Tibial artery (tissue), 4 donors: ENCODE measurements around the gene OPN4.

Source experiments
- DNase-seq, 2 donors: peaks; one replicate each; pipeline ENCODE4 v3.0.0-alpha.2; 2019
- H3K27ac ChIP-seq, 2 donors: fragments of 200-600 bp; sonication (generic) in 1 of 2; 1 replicate in 1 of 2; 2 replicates in 1 of 2; pipeline ENCODE4 v1.5.1; 2018 to 2019; ENCODE audit warnings: mild to moderate bottlenecking in 1 of 2
- H3K27me3 ChIP-seq, 2 donors: fragments of 200-600 bp; sonication (generic) in 1 of 2; one replicate each; pipeline versions ENCODE4 v1.5.1 to v1.6.0; 2016 to 2019
- H3K36me3 ChIP-seq, 3 donors: fragments of 200-600 bp; sonication (generic) in 2 of 3; one replicate each; pipeline ENCODE4 v1.5.1; 2016 to 2019; ENCODE audit warnings: mild to moderate bottlenecking in 2 of 3
- H3K4me1 ChIP-seq, 4 donors: fragments of 200-600 bp; sonication (generic) in 2 of 4; 1 replicate in 3 of 4; 2 replicates in 1 of 4; pipeline ENCODE4 v1.5.1; 2016 to 2019
- H3K4me3 ChIP-seq, 2 donors: fragments of 200-600 bp; sonication (generic) in 1 of 2; 1 replicate in 1 of 2; 2 replicates in 1 of 2; pipeline ENCODE4 v1.5.1; 2018 to 2019; ENCODE audit warnings: mild to moderate bottlenecking in 2 of 2
- H3K9me3 ChIP-seq, 3 donors: fragments of 200-600 bp; sonication (generic) in 1 of 3; one replicate each; pipeline ENCODE4 v1.5.1; 2016 to 2019
- CTCF ChIP-seq, 2 experiments: fragments of 200-600 bp in 1 of 2; fragments of 450-650 bp in 1 of 2; IDR thresholded peaks; one replicate each; pipeline ENCODE4 v1.5.1; 2017 to 2019; ENCODE audit warnings: antibody characterized with exemption in 2 of 2, mild to moderate bottlenecking in 1 of 2, moderate library complexity in 1 of 2
- intact Hi-C: fragments of 100-400 bp; cut with DNase I; formaldehyde crosslinking; loops from one replicate; pipeline ENCODE4 v1.15.0; 2023; ENCODE audit warnings: low total_unique reads

OPN4 gene

GRCh38 chr10:86671985-86672710 is 17.8 kb downstream of the OPN4 start:
- no peak for TF ChIP-seq CTCF (IDR thresholded peaks at IDR 0.05)
- H3K27me3 ChIP-seq: no peaks in the 10 kb centered on the region
- peaks cover 0 to 93% (median 81%) of the 10 kb centered on the region in 4 donors for H3K4me1 ChIP-seq
- H3K27ac ChIP-seq: peak overlapping the region; percentile 81 to 89
- intact Hi-C loops: no loop called here
- no peaks in the 10 kb centered on the region for H3K9me3 ChIP-seq
- H3K36me3 ChIP-seq: no peaks in the 10 kb centered on the region
- H3K4me3 ChIP-seq: peak overlapping the region; percentile 51 to 61
- peak; percentile 39 to 88 for DNase-seq

GRCh38 chr10:86673216-86673826 is 19.0 kb downstream of the OPN4 start:
- H3K4me1 ChIP-seq: peaks cover 0 to 95% (median 75%) of the 10 kb centered on the region in 4 donors
- H3K27me3 ChIP-seq: no peaks in the 10 kb centered on the region
- H3K4me3 ChIP-seq: peak overlapping the region; percentile 51 to 61
- DNase-seq: no peak
- intact Hi-C loops: no loop called here
- no peaks in the 10 kb centered on the region for H3K9me3 ChIP-seq
- H3K36me3 ChIP-seq: no peaks in the 10 kb centered on the region
- no peak for TF ChIP-seq CTCF (IDR thresholded peaks at IDR 0.05)
- peak overlapping the region; percentile 81 to 89 for H3K27ac ChIP-seq

- H3K36me3 ChIP-seq: no peaks in the 10 kb centered on the region
- H3K4me1 ChIP-seq: peaks cover 0 to 98% (median 75%) of the 10 kb centered on the region in 4 donors
- H3K9me3 ChIP-seq: no peaks in the 10 kb centered on the region
- no peak for TF ChIP-seq CTCF (IDR thresholded peaks at IDR 0.05)
- intact Hi-C loops: no loop called here
- H3K27me3 ChIP-seq: no peaks in the 10 kb centered on the region
- H3K27ac ChIP-seq: peak overlapping the region; percentile 81 to 89
- H3K4me3 ChIP-seq: peak overlapping the region; percentile 51 to 61
- DNase-seq: peak; percentile 65 to 95
Measured at GRCh38 chr10:86673827-86674581, 19.7 kb downstream of the OPN4 start.

DNA sequence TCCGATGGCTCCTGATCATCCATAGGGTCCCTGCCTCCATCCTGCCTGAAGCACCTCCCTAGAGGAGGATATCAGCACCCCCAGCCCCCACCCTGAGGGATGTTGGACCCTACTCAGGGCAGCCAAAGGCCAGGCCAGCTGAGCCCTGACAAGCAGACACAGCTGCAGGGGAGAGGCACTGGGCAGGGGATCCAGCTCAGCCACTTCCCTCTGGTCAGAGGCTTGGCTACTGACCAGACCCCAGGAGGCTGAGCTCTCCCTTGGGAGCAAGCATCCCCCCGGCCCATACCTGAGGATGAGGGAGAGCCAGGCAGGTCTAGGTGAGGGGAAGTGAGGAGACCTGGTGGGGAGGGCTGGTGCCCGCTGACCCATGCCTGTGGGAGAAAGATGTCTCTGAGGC is 20.6 kb downstream of the OPN4 start:
- DNase-seq: no peak
- TF ChIP-seq CTCF (IDR thresholded peaks at IDR 0.05): no peak
- H3K4me1 ChIP-seq: peaks cover 0 to 97% (median 75%) of the 10 kb centered on the region in 4 donors
- peak overlapping the region; percentile 81 to 89 for H3K27ac ChIP-seq
- no peak overlapping the region for H3K4me3 ChIP-seq
- intact Hi-C loops: no loop called here
- peaks cover 0 to 1% (median 0%) of the 10 kb centered on the region in 3 donors for H3K36me3 ChIP-seq
- H3K9me3 ChIP-seq: no peaks in the 10 kb centered on the region
- no peaks in the 10 kb centered on the region for H3K27me3 ChIP-seq

DNA sequence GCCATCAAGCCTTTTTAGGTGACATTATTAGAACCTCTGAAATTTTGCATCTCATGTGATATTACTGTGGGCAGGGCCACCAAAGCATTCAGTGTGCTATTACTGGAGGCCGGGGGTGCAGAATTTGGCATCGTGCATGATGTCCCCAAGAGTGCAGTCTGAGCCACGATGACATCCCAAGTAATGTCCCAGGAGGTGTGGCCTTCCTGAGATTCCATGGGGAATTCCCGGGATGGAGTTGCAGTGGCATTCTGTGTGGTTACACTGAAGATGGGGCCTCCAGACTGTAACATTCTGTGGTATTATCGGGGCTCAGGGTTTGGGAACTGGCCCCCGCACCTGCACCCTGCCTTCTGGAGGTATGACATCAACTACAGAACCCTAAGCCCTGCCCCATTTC is 23.0 kb downstream of the OPN4 start:
- H3K27me3 ChIP-seq: no peaks in the 10 kb centered on the region
- intact Hi-C loops: no loop called here
- no peaks in the 10 kb centered on the region for H3K9me3 ChIP-seq
- TF ChIP-seq CTCF (IDR thresholded peaks at IDR 0.05): no peak
- peaks cover 0 to 97% (median 74%) of the 10 kb centered on the region in 4 donors for H3K4me1 ChIP-seq
- H3K27ac ChIP-seq: peak overlapping the region; percentile 81 to 89
- H3K4me3 ChIP-seq: no peak overlapping the region
- DNase-seq: no peak
- H3K36me3 ChIP-seq: peaks cover 11 to 15% (median 14%) of the 10 kb centered on the region in 3 donors
